HG02870 (cell line): Measurements from ENCODE around the gene HDAC9.

Experiments
- ATAC-seq: cut with Tn5 transposase; IDR thresholded peaks from one replicate; pipeline ENCODE4 v1.9.1; 2021; ENCODE audit warnings: mild to moderate bottlenecking, moderate library complexity; ENCODE audit not compliant: unreplicated experiment

Gene HDAC9

DNA sequence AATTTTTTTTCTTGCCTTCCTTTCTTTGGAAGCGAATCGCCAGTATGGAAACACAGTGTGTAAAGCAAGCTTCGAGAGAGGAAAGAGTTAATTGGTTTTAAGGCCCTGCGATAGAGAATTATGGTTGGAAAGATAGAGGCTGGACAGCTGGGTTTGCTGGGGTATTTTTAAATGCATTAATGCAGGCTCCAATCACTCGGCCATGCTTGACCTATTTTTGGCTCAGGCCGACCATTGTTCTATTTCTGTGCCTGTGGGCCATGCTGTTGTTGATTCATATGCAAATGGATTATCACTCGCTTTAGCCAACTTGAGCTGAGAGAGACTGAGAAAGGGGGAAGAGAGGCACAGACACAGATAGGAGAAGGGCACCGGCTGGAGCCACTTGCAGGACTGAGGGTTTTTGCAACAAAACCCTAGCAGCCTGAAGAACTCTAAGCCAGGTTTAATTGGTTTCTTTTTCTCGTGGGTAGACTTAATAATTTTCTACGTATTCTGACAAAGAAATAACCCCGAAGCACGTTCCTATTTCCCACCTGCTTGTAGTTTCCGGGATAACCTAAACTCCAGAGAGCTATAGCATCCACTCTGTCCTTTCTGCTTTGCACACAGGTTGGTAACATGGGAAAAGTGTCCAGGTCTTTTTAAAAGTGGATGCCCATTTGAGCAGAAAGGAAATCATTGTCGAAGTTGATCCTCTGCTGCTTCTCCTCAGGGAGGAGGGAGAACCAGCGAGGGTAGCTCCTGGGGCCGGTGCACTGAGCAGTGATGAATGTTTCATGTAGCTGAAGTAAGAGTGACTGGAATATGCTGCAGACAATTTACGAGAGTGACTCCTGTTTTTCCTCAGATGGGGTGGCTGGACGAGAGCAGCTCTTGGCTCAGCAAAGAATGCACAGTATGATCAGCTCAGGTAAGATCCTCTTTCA is at the start of gene HDAC9:
TSS of gene HDAC9 (plus strand) at position 338 of the 929 bp plus-strand sequence. CDS start at position 892, 554 bp downstream.
- ATAC-seq, result peak; percentile 82

DNA sequence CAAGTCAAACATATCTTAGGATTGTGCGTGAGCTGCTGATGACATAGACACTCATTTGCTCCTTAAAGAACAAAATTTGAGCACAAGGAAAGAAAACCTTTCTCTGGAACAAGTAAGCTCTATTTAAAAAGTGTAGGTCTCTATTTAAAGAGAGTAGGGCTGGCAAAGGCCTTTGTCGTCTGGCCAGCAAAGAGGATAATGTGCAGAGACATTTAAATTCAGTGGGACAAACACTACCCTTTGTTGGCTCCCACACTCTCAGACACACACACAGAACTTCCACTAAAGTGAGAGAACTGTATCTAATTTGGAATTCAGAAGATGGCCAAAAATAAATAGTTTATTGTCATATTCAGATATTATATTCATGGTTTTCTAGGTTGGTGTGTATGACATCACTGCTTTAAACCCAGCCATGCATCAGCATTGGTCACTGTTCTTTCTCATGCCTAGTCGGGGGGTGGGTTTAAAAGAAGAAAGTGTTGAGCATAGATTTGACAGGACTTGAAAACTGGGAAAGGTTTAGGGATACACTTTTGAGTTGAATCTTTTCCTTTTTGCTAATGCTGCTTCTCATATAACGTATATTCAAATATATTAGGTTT is 49.5 kb upstream of the HDAC9 start:
- no peak for ATAC-seq

DNA sequence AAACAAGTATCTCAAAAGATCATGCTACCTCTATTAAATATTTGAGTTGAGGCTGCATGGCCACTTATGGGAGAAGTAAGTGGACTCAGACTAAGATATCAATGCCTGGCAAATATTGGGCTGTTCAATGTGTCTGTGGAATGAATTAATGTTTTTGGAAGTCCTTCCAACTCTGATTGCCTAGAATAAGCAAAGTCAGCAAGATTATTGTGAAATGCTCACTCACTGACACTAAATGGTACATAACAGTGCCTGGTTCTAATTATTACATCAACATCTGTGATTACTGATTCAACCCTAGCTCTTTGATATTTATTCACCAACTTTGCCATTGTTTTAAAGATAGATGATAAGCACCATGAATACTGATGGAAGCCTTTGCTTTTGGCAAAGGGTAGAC is 45.5 kb upstream of the HDAC9 start:
- ATAC-seq, result no peak

DNA sequence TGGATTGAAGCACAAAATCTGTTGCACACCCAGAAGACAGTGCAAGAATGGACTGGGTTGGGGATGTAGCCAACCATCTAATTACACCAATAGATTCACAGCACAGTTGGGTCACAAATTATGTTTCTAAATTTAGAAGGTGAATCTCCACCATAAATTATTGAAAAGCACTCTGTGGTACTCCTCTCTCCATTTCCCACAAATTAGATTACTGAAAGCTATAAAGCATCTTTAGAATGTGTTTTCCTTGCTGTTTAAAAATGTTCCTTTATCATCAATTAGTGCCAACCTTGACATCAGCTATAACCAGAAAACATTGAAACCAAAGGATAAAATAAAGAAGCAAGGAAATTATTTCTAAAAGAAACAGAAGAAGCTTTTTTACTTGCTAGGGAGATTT is 39.9 kb upstream of the HDAC9 start:
- no peak for ATAC-seq

DNA sequence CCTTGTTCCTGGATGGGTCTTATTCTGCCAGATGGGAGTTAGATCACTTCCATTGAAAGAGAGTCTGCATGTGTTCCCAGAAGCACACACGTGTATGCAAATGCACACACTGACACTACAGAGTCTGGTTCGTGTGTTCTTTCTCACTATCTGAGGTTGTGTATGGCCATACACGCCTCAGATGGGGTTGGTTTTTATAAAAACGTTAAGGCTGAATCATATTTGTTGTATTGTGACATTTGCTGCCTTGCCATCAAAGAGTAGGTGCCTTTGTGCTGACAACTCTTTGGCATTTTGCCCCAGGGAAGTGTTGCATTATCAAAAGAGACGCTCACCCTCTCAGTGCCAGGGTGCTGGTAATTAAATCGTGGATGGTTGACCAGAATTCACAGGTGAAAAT is 37.7 kb upstream of the HDAC9 start:
- ATAC-seq, result no peak

DNA sequence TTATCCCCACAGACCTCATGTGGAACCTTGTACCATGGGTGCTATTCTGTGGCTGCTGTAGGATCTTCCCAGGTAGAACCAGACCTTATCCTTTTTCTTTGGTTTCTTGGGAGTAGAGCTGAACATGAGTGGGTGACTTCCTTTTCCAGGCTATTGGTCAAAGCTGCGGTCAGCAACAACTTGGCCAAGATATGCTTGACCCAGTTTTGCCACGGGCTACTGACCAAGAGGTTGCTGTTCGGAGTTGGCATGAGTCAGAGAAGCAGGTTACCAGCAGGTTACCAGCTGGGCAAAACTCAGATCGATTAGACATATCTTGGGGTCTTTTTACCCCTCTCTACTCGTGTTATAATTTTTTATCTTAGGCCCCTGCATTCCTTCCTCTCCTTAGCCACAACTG is 36.7 kb upstream of the HDAC9 start:
- ATAC-seq, result no peak

DNA sequence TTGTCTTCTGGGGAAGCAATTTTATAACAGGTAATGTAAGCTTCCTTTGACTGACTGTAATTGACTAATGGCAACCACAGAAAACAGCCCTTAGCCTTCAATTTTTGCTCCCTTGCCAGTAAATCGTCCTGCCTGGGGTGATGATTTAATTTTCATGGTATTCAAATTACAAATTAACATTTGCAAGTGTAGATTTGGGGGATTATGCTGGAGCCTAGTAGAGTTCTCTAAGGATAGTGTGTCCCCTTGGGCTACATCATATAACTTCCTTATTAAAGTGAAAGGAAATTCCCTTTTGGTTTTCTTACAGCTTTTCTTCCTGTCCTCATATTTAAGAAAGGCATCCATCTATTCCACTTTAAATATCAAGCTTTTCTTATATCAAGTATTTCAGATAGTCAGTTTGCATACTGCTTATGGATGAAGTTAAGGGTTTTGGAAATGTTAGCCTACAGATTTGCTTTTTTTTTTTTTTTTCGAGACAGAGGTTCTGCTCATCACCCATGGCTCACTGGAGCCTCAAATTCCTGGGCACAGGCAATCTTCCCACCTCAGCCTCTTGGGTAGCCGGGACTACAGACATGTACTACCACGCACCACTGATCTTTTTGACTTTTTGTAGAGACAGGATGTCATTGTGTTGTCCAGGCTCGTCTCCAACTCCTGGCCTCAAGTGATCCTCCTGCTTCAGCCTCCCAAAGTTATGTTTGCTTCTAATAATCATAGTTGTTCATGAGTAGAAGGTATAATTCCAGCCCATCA is 35.9 kb upstream of the HDAC9 start:
- no peak for ATAC-seq

DNA sequence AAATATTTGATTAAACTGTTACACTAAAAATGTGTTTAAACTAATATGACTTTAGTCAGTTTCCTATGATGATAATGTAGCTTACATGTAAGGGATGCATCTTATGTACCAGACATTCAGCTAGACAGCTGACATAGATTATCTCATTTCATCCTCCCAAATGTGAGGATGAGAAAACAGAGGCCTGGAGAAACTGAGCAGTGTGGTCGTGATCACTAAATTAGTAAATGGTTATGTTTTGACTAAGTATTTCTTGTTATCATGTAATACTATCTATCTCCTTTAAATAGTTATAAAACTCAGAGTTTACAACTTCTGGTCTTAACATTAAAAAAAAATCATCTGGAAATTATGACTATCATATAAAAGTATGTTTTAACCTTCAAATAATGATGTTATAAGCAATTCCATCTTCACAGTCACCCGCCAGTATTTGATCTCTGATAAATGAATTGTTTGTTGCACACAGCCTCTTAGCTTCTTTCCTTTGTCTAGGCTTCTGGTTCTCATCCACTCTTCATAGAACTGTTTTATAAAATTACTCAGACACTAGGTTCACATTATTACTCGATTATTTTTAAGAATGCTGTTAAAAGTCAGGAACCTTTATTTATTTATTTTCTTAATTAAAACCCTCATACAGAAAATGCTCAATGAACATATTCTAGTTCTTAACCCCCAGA is 33.6 kb upstream of the HDAC9 start:
- ATAC-seq, result peak; percentile 92

DNA sequence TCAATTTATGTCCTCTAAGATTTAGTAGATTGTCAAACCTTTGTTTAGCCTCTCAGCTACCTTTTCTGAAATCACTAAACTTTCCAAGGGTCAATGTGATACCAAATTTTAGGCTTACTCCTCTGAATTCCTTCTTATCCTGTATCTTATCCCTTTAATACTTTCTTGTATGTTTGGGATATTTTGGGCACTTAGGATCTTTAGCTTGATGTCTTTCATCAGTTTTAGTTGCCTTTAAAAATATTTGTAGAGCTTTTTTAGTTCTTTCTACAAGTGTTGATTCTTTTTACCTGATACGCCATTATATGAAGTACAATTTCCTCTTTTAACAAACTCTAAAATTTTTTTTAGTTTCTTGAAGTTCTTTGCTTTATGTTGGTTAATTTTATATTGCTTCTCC is 30.7 kb upstream of the HDAC9 start:
- no peak for ATAC-seq

DNA sequence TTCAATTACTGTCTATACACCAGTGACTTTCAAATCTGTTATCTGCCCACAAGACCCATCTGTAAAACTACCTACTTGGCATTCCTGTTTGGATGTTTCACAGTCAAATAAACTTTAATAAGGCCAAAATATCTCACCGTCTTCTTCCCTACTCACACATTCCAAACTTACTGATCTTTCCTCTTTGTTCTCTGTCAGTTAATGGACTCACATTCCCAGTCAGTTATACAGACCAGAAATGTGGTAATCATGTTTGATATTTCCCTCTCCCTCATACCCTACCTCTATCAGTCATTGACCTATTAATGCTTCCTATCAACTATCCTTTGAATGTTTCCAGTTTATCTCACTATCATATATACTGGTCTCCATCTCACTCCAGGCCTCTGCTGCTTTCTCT is 28.5 kb upstream of the HDAC9 start:
- ATAC-seq, result no peak

DNA sequence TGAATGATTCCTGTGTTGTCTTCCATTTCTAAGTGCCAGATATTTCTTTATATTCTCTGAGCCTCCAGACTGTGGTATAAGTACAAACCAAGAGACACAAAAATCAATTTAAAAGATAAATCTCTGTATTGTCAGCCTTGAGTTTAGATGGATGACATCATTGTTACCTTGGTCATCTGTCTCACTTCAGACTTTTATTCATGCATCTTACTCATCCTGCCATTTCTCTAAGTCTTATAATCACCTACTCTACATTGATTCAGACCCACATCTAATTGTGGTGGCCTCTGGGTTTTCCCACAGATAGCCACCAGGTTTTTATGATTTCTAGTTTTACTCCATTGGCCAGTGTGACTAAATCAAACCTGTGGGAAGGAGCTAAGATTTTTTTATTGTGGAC is 26.8 kb upstream of the HDAC9 start:
- no peak for ATAC-seq

DNA sequence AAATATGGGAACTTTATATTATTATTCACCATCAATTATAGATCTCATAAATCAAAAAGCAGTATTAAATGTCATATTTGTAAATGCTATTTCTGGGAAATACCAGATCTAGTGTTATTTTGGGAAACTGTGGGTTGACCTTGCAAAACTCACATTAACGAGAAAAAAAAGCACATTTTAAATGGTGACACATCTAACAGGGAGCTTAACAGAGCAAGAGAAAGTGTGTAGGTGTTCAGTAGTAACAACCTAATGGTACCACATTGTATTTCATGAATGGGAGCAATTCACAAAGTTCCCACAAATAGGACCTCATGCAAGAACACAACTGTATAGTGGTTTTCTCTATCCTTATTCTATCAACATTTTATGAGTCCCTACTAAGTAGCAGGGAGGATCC is 26.2 kb upstream of the HDAC9 start:
- no peak for ATAC-seq

DNA sequence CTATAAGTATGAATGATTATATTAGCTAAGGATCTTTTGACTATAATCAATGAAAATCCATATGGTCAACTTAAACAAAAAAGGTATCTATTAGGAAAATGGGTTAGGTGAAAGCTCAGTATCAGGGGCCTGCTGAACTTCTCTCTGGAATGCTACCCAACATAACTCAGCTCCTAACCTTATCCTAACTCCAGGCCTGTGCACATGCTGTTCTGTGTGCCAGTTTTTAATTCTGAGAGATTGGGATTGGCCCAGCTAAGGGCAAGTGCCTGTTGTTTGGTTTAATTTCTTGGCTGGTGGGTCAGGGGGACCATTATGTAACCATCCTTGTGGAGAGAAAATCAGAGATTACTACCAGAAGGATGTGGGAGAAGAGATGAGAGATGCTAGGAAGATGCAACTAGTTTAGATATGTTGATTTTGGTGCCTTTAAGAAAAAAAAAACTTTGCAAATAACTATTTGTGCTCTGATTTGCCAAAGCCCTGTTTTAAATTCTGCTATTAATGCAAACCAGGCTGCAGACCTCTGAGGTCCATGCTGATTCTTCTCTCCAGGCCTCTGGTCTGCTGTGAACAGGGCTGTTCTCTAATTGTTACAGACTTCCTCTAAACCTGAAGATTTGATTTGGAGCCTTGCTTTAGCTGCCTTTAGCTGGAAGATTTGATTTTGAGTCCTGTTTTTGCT is 23.9 kb upstream of the HDAC9 start:
- no peak for ATAC-seq

DNA sequence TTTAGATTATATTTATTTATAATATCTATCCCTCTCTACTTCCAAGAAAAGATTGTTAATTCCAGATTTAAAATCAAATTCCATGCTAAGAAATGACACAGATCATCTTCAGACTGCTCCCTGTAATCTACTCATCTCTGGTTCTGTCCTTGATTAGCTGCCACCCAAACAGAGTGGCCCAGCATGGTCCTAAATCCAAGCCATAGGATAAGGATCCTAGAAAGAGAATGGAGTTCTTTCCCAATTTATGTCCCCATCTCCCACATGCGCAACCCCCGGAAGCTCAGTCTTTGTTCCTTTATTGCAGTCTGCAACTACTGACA is 23.4 kb upstream of the HDAC9 start:
- no peak for ATAC-seq

DNA sequence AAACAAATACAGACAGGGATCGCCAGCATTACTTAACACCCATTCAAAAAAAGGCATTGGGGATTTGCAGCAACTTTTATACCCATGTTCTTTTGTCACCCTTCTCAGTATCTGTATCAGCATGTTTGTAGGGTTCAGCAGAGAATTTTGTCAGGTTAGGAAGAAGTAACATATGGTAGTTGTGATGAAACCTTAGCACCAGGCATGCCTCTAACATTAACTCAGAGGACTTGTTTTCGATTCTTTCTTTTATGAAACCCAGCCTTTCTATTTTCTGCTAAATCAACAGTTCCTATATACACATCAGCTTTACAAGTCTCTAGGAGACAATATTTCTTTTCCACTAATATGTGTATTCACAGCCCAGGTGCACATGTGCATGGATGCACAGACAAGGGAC is 22.4 kb upstream of the HDAC9 start:
- no peak for ATAC-seq

DNA sequence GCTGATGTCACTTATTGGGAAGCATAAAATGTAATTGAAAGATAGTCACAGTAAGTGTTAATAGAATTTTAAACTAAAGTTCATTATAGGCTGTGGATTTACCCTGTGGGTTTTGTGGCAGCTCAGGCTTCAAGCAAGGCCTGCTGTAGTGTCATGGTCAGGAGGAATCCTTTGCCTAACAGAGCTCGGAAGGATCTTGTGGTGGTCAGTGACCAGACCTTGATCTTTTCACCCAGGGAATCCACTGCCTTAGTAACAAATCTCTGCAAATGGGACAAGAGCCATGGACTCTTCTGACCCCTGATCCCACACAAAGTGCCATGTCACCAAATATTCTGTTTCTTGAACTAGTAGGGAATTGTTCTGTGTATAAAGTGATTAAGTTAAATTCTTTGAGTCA is 20.6 kb upstream of the HDAC9 start:
- no peak for ATAC-seq

DNA sequence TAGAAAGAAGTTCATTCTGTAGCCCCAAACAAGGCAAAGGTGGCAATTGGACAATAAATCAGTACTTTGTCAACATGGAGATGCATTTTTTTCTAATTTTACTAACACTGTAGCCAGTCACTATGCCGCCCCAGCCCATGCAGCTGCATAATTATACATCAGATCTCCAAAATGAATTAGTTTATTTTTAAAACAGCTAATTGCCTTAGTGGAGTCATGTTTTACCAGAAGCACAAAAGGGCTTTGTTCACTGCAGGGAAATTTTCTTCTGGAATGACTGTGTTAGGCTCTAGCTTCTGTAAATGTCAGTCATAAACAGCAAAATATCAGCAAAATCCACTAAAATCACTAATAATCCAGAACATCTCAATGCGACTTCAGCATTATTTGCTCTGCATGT is 20.1 kb upstream of the HDAC9 start:
- no peak for ATAC-seq

DNA sequence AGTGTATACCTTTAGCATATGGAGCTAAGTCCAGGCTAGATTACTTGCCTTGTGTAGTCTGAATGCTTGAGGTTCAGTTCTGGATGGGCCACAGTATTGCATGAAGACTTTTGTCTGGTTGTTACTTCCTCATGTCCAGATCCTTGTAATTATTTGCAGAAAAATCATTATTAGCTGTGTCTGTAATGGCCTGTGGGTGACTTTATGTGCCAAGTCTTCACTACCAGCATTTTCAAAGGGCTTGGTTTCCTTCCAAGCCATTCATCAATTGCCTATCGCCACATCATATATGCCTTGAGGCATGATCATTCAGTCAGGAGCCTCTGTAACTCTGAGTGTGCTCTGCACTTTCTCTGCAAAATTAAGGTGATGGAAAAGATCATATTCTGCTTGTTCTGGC is 13.8 kb upstream of the HDAC9 start:
- no peak for ATAC-seq

DNA sequence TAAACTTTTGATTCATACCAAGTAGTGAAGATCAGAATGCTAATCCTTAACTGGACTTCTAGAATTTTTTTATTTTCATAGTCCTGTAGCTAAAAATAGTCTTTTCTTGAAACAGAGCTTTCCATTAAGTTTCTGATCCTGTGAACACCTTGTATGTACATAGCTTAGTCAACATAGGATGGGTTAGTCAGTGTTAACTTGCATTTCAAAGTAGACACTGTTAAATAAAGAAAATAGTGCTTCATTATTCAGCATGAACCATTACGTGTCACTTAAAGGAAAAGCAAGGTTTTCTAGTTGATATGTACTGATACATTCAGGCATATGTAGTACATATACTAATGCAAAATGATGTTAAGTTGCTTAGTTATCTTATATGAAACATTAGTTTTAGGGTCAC is 7.5 kb upstream of the HDAC9 start:
- no peak for ATAC-seq

DNA sequence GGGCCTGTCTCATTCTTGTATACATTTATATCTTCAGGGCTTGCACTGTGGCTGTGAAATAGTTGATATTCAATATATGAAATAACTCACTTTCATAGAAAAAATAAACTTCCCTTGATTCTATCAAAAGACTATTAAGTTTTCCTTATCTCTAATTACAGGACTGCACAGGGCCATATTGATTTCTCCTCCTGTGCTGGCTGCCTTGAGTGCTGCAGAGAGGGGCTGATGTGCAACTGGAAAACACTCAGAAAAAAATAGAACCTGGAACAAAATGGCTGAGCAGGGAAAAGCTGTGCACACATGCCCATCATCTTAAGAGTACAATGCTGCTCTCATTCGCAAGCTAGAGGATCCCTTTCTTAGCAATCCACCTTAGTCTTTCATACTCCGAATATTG is 5.9 kb upstream of the HDAC9 start:
- ATAC-seq, result no peak

DNA sequence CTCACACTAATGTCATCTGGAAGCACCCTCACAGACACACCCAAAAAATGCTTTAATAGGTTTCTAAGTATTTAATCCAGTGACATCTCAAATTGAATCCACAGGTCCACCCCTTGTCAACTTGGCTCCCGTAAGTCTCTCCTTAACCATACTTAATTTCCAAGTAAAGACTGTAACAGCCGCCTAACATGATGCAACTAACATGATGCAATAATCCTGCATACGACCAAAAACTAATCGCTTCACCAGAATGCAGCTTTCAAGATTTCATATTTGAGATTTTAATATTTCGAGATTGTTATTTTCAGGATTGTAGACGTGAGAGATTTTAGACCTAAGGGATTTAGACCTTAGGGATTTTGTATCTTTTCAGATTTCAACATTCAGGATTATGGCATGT is 3.7 kb upstream of the HDAC9 start:
- ATAC-seq, result no peak
